HEK293T (cell line): ENCODE results near the gene RUFY4.

ENCODE experiments used
- BHLHE40 ChIP-seq: fragments of 450-650 bp; IDR thresholded peaks from 2 replicates; pipeline ENCODE4 v1.6.1; 2016; ENCODE audit warnings: mild to moderate bottlenecking, moderate library complexity, borderline replicate concordance
- ELF4 ChIP-seq: fragments of 450-650 bp; IDR thresholded peaks from 2 replicates; pipeline ENCODE4 v1.6.1; 2017; ENCODE audit warnings: antibody characterized with exemption
- FOXA1 ChIP-seq: fragments of 450-650 bp; IDR thresholded peaks from 2 replicates; pipeline ENCODE4 v1.6.1; 2016; ENCODE audit warnings: mild to moderate bottlenecking
- FOXK2 ChIP-seq: fragments of 450-650 bp; IDR thresholded peaks from 2 replicates; pipeline ENCODE4 v1.6.1; 2016; ENCODE audit warnings: mild to moderate bottlenecking
- FOXM1 ChIP-seq: fragments of 450-650 bp; IDR thresholded peaks from 2 replicates; pipeline ENCODE4 v1.6.1; 2017; ENCODE audit warnings: mild to moderate bottlenecking, borderline replicate concordance
- L3MBTL2 ChIP-seq: fragments of 450-650 bp; conservative IDR thresholded peaks from 2 replicates; pipeline ENCODE4 v1.6.1; 2016; ENCODE audit warnings: mild to moderate bottlenecking
- PKNOX1 ChIP-seq: fragments of 450-650 bp; IDR thresholded peaks from 2 replicates; pipeline ENCODE4 v1.6.1; 2016
- SP1 ChIP-seq: fragments of 450-650 bp; IDR thresholded peaks from 2 replicates; pipeline ENCODE4 v1.6.1; 2017
- SUZ12 ChIP-seq: fragments of 450-650 bp; IDR thresholded peaks from 2 replicates; pipeline ENCODE4 v1.6.1; 2016; ENCODE audit warnings: mild to moderate bottlenecking
- TARDBP ChIP-seq: fragments of 450-650 bp; IDR thresholded peaks from 2 replicates; pipeline ENCODE4 v1.6.1; 2016
- ZNF384 ChIP-seq: fragments of 450-650 bp; IDR thresholded peaks from 2 replicates; pipeline ENCODE4 v1.6.1; 2016

GRCh38 chr2:218027426-218028188 is 41.4 kb upstream of the RUFY4 start:
- TF ChIP-seq TARDBP (no peak), BHLHE40 (no peak), ELF4 (no peak), FOXM1 (no peak), FOXA1 (no peak), ZNF384 (no peak), L3MBTL2 (no peak), FOXK2 (no peak), SP1 (no peak), PKNOX1 (no peak), SUZ12 (no peak)
